ENCODE results near the gene RNASE2.
A peak's percentile ranks its signal among the peaks of the same experiment; 100 is the strongest.
"Not testable (repeated sequence)": the region's sequence is repeated elsewhere in the genome, so short reads cannot be mapped to it uniquely, and the experiment has no call there.

RNASE2 gene

GRCh38 chr14:20976291-20976690 is 21.0 kb downstream of the RNASE2 start:
- DNase-seq (ENCODE audit: low read depth) = no peak
- TF ChIP-seq, protein P1, sequence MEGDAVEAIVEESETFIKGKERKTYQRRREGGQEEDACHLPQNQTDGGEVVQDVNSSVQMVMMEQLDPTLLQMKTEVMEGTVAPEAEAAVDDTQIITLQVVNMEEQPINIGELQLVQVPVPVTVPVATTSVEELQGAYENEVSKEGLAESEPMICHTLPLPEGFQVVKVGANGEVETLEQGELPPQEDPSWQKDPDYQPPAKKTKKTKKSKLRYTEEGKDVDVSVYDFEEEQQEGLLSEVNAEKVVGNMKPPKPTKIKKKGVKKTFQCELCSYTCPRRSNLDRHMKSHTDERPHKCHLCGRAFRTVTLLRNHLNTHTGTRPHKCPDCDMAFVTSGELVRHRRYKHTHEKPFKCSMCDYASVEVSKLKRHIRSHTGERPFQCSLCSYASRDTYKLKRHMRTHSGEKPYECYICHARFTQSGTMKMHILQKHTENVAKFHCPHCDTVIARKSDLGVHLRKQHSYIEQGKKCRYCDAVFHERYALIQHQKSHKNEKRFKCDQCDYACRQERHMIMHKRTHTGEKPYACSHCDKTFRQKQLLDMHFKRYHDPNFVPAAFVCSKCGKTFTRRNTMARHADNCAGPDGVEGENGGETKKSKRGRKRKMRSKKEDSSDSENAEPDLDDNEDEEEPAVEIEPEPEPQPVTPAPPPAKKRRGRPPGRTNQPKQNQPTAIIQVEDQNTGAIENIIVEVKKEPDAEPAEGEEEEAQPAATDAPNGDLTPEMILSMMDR (conservative IDR thresholded peaks at IDR 0.05; ENCODE audit: low read length) = no peak
- no peak overlapping the region for H3K4me3 ChIP-seq (ENCODE audit: low read length)

DNA sequence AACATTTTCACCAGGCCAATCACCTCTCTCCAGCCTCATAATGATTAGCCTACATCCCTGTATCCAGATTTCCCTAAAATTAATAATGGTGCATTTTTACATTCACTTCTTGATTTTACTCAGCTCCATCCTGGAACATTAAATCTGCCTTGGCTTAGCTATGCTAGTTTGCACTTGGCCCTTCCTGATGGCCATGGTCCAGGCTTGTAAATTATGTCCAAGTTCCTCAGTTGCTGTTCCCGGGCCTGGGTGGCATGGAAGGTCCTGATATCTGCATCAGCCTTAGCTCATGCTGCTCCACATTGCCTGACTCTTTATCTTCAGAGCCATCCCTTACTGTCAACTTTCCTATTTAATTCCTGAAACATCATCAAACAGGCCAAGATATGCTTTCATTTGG is 23.4 kb downstream of the RNASE2 start:
- DNase-seq (ENCODE audit: low read depth) = no peak
- TF ChIP-seq, protein P1 (conservative IDR thresholded peaks at IDR 0.05; ENCODE audit: low read length) = no peak
- H3K4me3 ChIP-seq (ENCODE audit: low read length) = no peak overlapping the region

- TF ChIP-seq, protein P1 (conservative IDR thresholded peaks at IDR 0.05; ENCODE audit: low read length) = no peak
- DNase-seq (ENCODE audit: low read depth) = no peak
- no peak overlapping the region for H3K4me3 ChIP-seq (ENCODE audit: low read length)
Observed at GRCh38 chr14:20980906-20981305, 25.6 kb downstream of the RNASE2 start.

DNA sequence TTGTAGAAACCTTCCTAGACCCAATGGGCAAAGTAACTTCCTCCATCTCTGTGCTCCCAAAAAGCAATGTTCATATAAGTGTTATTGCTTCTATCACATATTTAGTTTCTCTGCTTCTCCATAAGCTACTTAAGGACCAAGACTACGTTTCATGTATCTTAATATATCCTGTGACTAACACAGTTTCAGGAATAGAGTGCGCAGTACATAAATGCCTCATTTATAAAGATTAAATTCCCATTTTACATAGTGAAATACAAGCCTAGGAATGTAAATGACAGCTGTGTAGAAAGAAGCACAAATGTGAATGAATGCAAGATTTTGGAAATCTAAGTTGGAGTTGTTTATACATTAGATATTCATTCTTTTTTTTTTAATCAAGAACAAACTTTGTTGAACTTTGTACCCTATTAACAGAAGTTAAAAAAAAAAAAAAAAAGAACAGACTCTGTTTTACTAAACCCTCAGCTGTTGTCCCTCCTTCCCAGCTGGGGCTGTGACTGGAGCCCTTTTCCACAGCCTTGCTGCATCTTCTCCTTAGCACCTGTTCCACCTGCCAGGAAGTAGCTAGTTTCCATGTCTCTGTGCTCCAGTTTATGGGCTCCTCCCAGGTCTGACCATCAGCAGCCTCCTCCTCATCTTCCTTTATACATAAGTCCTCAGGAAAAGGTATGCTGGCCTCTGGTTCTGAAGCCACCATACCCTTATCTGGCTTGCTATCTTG is 27.5 kb downstream of the RNASE2 start:
- H3K4me3 ChIP-seq (ENCODE audit: low read length) = no peak overlapping the region
- no peak for DNase-seq (ENCODE audit: low read depth)
- TF ChIP-seq, protein P1 (conservative IDR thresholded peaks at IDR 0.05; ENCODE audit: low read length) = no peak

DNA sequence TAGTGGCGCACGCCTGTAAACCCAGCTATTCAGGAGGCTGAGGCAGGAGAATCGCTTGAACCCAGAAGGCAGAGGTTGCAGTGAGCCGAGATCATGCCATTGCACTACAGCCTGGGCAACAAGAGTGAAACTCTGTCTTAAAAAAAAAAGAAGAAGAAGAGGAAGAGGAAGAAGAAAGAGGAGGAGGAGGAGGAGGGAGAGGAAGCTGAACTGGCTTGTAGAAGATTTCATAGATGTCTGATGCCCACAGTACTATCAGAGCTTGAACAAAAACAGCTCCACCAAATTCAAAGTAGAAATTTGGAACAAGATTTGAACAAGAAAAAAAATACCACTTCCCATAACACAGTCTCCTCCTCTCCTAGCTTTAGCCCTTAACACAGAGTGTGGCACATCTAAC is 30.4 kb downstream of the RNASE2 start:
- not testable (repeated sequence) for DNase-seq (ENCODE audit: low read depth)

DNA sequence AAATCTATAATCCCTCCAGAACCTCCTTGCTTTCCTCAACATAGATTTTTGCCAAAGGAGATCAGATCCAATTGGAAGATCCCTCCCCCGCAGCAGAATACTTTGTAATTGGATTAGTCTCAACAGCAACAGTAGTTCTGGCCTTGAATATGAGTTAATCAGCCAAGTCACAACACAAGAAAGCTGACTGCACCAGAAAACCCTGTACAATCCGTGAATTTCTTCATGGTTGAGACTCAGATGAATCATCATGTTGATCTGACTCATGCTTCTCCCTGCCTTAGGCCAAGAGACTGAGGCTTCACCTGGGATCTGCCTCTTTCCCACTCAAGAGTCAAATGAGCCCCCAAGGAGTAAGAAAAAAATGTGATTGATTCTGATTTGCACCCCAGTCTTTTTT is 31.5 kb downstream of the RNASE2 start:
- peak; percentile 95 for DNase-seq (ENCODE audit: low read depth)
- no peak overlapping the region for H3K4me3 ChIP-seq (ENCODE audit: low read length)
- TF ChIP-seq, protein P1 (conservative IDR thresholded peaks at IDR 0.05; ENCODE audit: low read length) = no peak

More for the DNA sequence above, 30.4 kb downstream of the RNASE2 start:
- not testable (repeated sequence) for H3K4me3 ChIP-seq (ENCODE audit: low read length)

DNA sequence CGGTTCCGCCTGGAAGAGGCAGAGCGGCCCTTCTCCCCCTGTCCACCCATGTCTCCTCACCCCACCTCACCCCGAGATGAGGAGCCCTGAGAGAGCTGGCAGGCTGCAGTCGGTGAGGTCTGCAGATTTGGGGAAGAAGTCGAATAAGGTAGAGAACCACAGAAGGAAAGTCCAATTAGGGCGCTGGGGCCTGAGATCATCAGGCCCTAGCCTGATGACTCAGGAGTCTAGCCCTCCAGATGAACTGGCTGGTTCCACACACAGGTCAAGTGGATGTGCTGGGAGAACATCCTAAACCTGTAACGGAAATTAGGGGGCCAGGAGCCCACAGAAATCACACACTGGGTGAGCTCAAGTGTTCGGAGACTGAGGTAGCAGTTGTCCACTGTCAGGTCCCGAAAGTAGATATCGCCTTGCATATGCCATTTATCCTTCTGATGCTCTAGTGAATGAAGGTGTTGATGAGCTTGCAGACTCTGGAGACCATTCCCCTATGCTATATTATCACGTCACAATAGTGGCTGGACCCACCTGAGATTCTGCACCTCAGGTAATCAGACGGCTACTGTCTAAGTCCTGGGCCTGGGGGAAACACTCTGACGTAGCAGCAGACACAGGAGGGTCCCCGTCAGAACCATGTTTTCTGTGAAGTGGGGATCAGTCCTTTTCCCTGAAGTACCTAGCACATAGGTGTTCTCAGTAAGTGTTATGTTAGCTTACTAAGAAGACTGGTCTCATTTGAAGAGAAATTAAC is 33.6 kb downstream of the RNASE2 start:
- TF ChIP-seq, protein P1 (conservative IDR thresholded peaks at IDR 0.05; ENCODE audit: low read length) = no peak
- DNase-seq (ENCODE audit: low read depth) = no peak
- peak overlapping the region; percentile 35 for H3K4me3 ChIP-seq (ENCODE audit: low read length)

All from AG10803 (cell line).